Measurements from ENCODE around the gene PSMB4.

The PSMB4 gene

DNA sequence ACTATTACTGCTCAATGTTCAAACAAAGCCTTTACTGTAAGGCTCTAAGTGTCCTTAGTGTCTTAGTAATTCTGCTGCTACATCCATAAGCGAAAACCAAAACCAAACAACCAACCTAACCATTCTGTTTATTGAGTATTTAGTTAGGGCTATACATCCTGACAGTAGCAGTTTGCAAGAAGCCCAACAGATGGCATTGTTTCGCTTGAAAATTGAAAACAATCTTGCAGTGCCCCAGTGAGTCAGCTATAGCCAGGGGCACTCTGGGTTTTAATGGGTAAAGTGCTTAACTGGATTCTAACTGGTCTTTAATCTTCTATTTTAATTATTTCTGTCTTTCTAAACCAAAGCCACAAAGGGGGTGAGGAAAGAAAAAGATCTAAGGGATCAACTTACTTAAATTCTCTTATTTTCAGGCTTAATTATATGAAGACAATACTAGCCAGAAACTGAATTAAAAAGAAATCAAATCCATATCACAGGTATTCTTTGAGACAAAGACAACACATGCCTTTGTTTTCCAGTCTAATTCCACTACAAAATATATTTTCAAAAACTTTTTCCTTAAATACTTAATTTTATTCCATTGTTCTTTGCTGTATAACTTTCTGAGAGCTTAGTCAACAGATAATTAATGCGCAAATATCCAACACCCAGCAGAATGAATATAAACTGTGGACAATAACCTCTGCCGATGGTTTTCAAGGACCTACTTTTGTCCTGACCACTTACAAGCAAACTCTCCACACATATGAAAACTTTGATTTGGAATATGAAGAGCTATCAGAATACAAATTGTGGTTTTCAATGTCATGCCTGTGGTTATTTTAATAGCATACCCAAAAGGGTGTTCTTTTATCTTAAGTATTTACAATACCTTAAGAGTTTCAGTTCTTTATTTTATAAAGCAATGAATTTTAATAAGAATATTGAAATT is 44.7 kb downstream of the PSMB4 start:
- peak; percentile 86 to 92 for DNase-seq

DNA sequence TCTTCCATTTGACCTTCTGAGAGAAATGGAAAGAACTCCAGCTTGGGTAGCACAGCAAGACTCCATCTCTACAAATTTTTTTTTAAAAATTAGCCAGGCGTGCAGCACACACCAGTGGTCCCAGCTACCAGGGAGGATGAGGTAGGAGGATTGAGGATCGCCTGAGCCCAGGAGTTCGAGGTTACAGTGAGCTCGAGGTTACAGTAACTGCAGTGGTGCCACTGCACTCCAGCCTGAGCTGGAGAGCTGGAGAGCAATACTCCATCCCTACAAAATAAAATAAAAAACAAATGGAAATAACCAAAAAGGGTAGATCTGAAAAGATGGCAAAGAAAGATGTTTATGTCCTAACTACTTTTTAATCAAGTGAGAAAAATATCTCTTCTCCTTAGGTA is 45.4 kb downstream of the PSMB4 start:
- no peak for DNase-seq

GRCh38 chr1:151447696-151448095 is 48.3 kb downstream of the PSMB4 start:
- DNase-seq: no peak

Measured in SHP77 (cell line).